Fibroblast of skin of left biceps (primary cell): ENCODE results near the gene MINDY4.
"Not testable (repeated sequence)": the region's sequence is repeated elsewhere in the genome, so short reads cannot be mapped to it uniquely, and the experiment has no call there.

Experiments used
- DNase-seq, 2 experiments: peaks; one replicate each; pipeline ENCODE4 v3.0.0-alpha.2; 2013; ENCODE audit warnings: low read depth in 2 of 2

Gene MINDY4

DNA sequence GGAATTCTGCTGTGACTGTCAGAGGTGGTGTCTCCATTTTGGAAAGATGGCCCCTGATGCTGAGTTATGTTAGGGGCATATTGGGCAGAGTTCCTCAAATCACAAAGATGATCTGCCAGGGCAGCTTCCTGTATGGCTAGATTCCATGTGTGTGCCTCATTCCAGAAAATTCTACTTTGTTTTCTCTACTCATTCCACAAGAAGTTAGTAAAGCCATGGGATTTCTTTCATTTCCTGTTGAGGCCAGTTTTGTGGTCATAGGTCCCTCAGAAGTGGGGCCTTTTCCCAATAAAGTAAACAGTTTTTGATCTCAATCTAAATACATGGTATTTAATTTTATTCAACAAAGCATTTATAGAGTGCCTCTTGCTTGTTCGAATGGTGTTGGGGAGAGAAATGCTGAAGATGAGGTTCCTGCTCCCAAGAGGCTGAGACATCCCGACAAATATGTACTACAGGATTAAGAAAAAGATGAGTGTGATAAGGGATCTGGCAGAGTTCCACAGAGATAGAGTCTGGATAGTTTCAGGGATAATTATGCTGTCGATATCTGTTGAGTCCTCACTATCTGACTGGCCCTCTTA, 33.0 kb downstream of the MINDY4 start:
- peak; percentile 76 for DNase-seq

DNA sequence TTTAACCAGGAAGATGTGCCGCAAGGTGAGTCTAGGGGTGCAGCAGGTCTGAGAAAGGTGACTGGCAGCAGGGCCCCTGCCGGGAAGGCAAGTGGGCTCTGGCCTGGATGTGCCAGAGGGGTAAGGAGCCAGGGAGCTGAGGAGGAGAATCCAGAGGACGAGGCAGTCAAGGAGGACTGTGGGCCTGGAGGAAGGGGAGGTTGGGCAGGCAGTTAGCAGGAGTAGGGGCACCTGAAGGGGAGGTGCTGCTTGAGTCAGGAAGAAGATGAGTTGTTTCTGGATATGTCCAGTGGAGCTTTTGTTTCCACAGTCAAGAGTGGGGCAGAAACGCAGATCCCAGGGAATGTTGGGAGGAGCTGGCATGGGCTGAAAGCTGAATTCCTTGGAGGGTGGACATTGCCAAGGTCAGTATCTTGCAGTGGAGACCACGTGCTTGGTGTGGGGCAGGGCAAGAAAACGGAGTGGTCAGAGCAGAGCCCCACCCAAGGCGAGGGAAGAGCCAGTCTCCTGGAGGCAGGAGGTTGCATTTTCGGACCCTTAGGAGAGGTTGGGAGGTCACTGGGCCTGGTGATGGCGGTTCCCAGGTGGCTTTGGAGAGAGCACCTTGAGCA, 34.0 kb downstream of the MINDY4 start:
- no peak for DNase-seq

DNA sequence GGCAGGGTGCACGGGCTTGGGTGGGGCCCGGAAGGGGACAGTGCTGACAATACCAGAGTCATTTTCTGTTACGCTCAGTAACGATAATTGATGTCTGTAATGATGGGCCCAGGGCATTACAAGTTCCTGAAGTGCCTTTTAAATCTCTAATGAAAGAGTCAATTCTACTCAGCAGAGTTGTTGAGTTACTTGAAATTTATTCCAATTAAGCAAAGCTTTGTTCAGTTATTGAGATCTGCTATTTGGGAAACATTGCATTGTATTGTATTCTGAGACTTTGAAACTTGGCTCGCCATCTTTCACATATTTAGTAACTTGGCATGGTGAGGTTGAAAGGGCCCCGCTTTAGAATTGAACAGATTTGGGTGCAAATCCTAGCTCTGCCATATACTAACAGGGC, 34.7 kb downstream of the MINDY4 start:
- DNase-seq: no peak

DNA sequence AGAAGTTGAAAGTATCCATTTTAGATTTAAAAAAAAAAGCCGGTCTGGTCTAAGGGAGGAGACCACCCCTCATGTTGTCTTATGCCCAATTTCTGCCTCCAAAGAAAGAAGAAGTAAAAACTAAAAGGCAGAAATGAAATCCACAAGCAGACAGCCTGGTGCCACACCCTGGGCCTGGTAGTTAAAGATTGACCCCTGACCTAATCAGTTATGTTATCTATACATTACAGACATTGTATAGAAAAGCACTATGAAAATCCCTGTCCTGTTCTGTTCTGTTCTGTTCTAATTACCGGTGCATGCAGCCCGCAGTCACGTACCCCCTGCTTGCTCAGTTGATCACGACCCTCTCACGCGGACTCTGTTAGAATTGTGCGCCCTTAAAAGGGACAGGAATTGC, 36.3 kb downstream of the MINDY4 start:
- DNase-seq: not testable (repeated sequence)

DNA sequence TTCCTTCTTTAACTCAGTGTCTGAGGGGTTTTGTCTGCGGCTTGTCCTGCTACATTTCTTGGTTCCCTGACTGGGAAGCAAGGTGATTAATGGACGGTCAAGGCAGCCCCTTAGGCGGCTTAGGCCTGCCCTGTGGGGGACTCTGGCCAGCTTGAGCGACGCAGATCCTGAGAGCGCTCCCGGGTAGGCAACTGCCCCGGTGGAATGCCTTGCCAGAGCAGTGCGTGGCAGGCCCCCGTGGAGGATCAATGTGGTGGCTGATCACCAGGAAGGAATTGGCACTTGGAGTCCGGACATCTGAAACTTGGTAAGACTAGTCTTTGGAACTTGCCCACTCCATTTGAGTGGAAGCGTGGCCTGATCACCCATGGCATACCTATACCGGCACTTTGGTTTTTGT, 36.7 kb downstream of the MINDY4 start:
- DNase-seq: not testable (repeated sequence)

DNA sequence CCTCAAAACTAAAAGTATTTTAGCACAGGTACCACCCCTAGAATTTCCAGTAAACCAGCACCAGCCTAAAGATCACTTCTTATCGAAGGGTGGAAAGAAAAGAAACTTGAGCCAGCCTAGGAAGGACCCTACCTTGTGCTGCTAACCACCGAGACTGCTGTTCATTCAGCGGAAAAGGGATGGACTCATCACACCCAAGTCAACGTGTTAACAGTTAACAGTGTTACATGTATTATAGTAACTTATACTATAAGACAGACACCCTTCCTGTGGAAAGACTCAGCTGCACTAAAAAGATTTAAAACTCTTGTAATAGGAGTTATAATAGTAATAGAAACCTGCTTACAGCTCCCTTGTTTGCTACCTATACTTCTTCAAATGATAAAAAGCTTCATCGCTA, 39.8 kb downstream of the MINDY4 start:
- no peak for DNase-seq

DNA sequence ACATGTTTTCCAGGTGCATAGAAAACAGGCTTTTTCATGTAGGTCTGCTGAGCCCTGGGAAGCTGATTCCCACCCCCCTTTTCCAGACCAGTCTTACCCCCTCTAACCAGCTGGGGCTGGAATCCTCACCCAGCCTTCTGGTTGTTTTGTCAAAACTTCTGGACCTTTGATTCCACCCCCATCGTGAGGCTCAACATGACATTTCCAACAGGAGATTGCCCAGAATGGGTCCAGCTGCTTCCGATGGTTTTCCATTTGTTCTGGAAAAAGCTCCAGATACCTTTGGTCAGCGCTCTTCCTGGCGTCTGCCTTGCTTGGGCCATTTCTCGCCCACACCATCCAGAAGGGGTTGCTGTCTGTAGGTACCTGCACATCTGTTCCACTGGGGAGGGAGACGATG, 41.5 kb downstream of the MINDY4 start:
- no peak for DNase-seq

DNA sequence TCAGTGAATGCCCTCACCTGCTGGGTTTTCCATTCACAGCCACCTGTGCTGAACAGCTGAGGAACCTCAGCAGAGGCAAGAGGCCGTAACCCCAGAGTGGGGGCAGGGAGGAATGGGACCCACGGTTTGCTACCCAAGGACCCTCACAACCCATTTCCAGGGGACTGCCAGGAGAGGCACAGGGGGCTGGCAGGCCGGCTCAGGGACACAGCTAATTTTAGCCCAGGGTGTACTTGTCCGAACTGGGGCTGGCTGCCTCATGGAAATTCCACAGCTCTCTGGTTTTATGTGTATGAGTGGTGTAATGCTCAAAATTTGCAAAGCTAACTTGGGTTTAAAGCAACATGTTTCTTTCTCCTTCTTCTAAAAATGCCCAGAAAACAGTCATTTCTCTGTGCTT, 42.2 kb downstream of the MINDY4 start:
- no peak for DNase-seq

DNA sequence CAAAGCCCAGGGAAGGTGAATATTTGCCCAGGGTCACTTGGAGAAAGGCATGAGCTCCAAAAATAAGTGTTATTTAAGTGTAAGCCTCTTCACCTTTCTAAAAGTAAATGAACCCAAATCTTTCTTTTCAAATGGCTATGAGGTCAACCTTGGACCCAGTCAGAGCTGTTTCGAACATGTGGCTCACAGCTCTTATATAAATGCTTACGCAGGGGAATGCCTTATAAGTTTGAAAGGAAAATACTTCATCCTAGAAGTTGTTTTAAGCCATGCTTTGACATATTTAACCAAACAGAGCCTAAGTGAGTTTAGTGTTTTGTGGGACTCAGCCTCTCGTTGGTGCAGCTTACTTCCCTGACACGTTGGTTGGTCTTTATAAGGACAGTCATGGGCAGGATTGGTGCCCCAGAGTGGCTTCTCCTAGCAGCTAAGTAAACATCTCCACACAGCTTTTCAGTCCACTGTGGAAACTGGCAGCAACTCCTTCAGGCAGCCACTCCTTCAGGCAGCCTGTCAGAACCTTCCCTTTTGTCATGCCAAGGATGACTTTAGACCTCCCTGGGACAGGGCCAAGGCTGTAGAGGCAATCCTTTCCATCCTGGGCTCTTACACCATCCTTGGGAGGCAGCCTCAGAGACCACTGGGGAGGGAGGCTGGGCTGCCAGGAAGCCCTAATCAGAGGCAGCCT, 43.6 kb downstream of the MINDY4 start:
- DNase-seq: no peak

DNA sequence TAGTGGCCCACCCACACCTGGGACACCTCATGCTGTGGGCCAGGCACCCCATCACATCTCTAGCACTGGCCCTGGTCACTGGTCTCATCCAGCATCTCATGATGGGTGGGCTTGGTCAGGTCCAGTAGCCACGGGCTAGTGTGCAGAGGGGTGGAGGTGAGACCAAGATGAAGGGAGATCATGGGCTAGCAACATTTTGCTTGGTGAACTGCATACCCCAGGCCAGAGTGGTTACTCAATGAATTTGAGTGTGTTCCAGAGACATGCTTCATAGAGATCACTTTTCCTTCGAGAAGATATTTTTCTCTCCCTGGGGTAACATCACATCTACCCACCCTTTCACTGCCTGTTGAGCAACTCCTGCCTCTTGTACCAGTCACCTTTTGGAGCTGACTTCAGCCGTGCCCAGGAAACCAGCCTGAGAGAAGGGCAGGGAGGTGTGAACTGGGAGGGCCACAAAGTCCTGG, 44.2 kb downstream of the MINDY4 start:
- DNase-seq: no peak

DNA sequence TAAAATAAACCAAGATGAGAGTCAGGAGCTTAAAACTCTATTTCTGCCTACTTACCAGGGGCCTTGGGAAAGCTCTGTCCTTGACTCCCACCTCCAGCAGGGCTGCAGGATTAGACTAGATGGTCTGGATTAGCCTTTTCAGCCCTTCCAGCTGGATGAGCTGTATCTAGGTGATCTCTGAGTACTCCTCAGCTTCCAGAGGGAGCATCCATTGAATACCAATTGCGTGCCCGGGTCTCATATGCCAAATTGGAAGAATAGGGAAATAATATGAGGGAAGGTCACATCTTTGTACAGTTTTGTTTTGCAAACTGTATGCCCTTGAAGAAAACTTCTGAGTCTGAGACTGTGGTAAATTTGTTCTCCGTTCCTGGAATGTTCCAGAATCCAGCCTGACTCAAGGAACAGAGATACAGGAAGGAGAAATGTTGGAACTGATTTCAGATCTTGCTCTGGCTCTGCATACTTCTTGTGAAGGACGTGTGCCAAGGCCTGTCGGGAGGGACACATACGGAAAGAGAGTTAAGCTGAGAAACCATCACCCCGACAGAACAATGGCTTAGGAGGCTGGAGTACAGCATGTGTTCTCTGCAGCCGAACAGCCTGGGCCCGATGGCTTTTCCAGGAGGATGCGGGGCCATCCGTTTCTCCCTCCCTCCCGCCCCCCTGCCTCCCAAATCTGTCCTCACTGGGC, 44.9 kb downstream of the MINDY4 start:
- DNase-seq: no peak

DNA sequence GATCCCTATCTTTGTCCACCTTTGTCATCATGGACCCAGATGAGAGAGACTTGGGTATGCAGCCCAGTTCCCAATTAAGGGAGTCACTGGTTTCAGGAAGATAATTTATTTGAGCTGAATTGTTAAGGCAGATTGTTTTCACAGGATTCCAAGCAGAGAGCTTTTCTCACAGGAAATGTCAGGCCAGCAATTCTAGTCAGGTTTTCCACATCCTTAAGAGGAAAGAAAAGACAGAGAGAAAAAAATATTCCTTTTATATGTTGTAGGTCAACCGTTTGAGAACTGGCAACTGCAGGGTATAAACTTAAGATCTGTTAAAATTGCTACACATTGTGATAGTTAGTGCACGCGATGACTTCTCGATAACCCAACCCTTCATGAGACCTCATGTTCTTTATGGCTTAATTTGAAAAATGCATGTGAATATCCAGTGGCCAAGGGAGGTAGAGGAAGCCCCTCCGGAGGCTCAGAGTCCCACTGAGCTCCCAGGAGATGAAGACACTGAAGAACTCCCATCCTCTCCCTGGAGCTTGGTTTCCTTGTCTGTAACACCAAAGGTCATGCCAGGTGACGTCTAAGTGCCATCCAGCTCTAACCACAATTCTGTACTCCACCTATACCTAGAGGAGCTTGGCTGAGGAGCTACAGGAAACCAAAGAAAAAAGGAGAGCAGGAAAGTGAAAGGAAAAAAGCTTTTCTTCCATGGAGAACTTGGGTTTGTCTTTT, 45.6 kb downstream of the MINDY4 start:
- DNase-seq: no peak

DNA sequence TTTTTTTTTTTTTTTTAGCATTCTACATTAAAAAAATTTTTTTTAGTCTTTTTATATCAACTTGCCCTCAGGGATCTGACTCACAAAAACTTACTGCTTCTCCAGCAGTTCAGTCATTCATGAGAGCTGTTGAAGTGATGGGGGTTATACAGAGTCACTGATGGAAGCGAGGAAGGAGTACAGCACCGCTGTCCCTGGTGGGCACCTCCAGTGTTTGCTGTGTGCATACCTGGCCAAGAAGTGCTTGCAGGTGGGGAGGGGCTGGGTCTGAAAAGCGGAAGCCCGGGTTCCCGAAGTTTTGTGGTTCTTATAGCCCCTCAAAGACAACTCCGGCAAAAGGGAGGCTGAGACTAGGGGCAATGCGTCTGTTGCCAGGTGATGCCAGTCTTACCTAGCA, 46.2 kb downstream of the MINDY4 start:
- DNase-seq: no peak

DNA sequence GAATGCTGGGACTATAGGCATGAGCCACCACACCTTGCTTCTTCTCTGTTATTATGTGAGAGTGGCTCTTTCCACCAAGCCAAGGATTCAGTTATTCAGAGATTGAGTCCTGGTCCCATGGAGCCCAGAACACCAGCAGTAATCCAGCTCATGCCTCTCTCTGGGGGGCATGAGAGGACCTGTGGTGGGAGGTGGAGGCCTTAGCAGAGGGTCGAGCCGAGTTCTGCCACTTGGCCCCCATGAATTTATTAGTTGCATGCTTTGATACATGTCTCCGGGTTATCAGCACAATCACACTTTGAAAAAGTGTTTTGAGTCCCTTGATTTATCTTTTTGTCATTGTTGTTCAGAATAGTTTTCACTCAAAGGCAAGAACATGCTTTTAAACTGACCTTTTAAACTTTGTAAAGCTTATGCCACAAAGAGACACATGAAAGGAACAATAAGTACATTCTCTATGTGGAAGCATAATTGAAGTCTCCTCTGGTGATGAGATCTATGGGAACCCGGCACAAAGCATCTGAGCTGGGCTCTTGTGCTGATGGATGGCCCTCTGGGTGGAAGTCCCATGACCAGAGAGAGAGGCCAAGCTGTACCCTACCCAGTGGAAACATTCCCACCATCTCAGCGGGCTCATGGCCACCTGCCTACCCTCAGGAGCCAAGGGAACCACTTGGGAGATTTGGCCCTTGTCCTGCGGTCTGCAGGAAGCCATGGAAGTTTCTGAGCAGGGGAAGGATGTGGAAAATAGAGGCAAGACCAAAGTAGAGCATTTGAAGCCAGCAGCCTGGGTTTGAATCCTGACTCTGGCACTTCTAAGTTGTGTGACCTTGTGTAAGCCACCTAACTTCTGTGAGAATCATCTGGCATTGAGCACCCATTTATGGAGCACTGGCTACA, 53.9 kb downstream of the MINDY4 start:
- no peak for DNase-seq

DNA sequence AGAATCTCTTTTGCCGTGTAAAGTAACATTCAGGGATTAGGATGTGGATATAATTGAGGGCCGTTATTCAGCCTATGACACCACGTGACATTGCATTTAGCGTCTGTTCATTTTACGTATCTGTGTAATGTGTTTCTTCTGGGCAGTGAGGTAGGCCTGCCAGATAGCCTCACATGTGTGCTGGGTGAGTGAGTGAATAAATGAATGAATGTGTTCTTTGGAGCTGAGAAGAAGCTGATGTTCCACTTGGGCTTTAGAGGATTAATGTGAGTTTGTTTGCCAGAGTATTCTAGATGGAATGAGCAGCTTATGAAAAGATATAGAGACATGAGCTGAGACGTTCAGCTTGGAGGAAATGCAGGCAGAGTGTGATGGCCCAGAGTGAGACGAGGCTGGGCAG, 55.0 kb downstream of the MINDY4 start:
- no peak for DNase-seq

DNA sequence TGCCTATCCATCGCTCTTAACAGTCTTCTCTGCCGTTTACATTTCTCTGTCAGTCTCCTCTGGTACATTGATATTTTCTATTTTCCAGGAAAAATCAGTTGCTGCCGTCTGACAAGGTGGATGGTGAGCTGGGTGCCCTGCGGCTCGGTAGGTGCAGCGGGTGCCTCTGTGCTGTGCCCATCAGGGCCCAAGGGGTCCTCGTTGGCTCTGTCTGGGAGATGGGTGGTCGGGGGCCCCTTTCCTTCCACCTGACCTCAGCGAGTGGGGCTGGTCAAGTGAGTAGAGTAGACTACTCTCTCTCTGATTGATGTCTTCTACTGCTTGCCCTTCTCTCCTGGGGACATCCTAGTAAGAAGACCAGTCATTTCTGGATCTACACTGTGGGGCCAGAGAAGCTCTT, 57.4 kb downstream of the MINDY4 start:
- DNase-seq: no peak

DNA sequence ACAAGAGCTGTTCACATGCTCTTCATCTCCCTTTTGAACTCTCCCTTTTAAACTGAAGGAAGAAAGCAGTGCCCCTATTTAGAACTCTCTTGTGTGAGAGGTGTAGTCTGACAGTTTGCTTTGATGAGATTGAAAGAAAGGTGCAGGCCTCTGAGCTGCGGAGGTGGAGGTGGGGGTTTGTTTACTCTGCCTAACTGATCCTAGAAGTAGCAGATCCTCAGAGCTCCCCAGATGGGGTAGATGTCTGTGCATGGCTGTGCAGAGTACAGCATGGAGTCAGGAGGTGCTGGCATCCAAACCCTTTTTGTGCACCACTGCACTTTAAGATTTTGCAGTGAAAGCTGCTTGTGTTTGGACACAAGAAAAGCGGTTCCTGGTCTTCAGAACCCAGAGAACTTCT, 58.3 kb downstream of the MINDY4 start:
- DNase-seq: no peak

DNA sequence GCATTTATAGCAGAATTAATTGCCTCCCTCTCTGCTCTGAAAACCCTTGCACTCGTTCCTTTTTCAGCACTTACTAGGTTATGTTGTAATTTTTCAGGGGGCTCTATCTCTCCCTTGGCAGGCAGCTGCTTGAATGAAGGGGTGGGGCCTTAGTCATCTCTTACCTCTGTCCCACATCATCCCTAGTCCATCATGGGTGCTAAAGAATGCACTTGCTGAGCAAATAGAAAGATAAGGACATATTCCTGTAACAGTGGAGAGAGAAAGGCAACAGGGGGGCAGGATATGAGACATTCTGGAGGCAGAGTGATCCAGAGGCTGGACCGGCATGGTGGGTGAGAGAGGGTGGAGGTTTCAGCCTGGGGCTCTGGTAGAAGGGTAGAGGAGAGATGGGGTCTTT, 60.0 kb downstream of the MINDY4 start:
- DNase-seq: no peak

DNA sequence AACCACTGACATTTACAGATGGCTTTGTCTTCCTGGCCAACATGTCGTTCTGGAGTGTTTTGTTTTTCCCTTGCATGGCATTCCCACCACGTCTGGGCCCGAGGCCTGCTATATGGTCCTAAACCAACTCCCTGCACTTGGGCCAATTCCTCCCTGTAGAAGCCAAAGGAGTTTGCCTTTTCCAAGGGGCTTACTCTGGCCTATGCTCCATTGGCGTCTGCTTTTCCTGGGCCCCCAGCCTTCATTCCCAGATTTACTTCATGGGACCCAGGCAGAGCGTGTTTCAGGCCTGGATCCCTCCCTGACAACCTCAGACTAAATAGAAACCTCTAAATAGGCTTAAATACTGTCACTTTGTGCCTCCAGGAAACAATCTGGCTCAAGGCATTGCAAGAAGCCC, 60.7 kb downstream of the MINDY4 start:
- no peak for DNase-seq

DNA sequence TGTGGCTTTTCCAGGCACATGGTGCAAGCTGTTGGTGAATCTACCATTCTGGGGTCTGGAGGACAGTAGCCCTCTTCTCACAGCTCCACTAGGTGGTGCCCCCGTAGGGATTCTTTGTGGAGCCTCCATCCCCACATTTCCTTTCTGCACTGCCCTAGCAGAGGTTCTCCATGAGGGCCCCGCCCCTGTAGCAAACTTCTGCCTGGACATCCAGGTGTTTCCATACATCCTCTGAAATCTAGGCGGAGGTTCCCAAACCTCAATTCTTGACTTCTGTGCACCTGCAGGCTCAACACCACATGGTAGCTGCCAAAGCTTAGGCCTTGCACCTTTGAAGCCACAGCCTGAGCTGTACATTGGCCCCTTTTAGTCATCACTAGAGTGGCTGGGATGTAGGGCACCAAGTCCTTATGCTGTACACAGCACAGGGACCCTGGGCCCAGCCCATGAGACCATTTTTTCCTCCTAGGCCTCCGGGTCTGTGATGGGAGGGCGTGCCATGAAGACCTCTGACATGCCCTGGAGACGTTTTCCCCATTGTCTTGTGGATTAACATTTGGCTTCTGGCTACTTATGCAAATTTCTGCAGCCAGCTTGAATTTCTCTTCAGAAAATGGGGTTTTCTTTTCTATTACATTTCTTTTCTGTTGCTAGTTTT, 62.9 kb downstream of the MINDY4 start:
- not testable (repeated sequence) for DNase-seq
